SJCRH30 (cell line): Measurements from ENCODE around the gene MMS19. TPM values are rescaled to one million over a fixed set of nuclear protein-coding genes. Genes with fewer than 3 reads are reported as not detected.
"Not testable (repeated sequence)": the region's sequence is repeated elsewhere in the genome, so short reads cannot be mapped to it uniquely, and the experiment has no call there.

Source experiments
- DNase-seq, 2 experiments: peaks; one replicate each; pipeline ENCODE4 v3.0.0-alpha.2; 2015 to 2020
- H3K27ac ChIP-seq: fragments of 250-450 bp; sonication (Bioruptor Pico); 2 replicates; pipeline ENCODE4 v1.5.1; 2020; ENCODE audit warnings: mild to moderate bottlenecking, moderate library complexity
- H3K27me3 ChIP-seq: fragments of 250-450 bp; sonication (Bioruptor Pico); 2 replicates; pipeline ENCODE4 v1.5.1; 2020; ENCODE audit warnings: mild to moderate bottlenecking, moderate library complexity
- H3K36me3 ChIP-seq: fragments of 250-450 bp; sonication (Bioruptor Pico); 2 replicates; pipeline ENCODE4 v1.5.1; 2020; ENCODE audit warnings: mild to moderate bottlenecking, moderate library complexity
- H3K4me1 ChIP-seq: fragments of 250-450 bp; sonication (Bioruptor Pico); 2 replicates; pipeline ENCODE4 v1.5.1; 2020; ENCODE audit warnings: mild to moderate bottlenecking, moderate library complexity
- H3K4me3 ChIP-seq: fragments of 250-450 bp; sonication (Bioruptor Pico); 2 replicates; pipeline ENCODE4 v1.5.1; 2020; ENCODE audit warnings: mild to moderate bottlenecking, moderate library complexity
- H3K9me3 ChIP-seq: fragments of 250-450 bp; sonication (Bioruptor Pico); replicated peaks from 2 replicates; pipeline ENCODE4 v1.5.1; 2020; ENCODE audit warnings: mild to moderate bottlenecking, moderate library complexity
- total RNA-seq: library from RNA; depleted of rRNA; stranded (reverse); fragments of >200 nt; shearing (Covaris generic); gene quantifications from 2 replicates; pipeline ENCODE4 v1.2.3, GENCODE V29; 2014

The MMS19 gene
- total RNA-seq, 1 experiment from 2014 or later = 83.7 TPM

- no peak for DNase-seq
- Histone ChIP-seq H3K27ac (no peak overlapping the region), H3K9me3 (no peaks in the 10 kb centered on the region), H3K27me3 (no peaks in the 10 kb centered on the region), H3K36me3 (peaks cover 61% of the 10 kb centered on the region), H3K4me3 (no peak overlapping the region), H3K4me1 (no peaks in the 10 kb centered on the region)
Measured at GRCh38 chr10:97474918-97475317, 23.3 kb downstream of the MMS19 start.

GRCh38 chr10:97468781-97469180 is 29.4 kb downstream of the MMS19 start:
- H3K27me3 ChIP-seq = not testable (repeated sequence)

GRCh38 chr10:97468162-97468561 is 30.1 kb downstream of the MMS19 start:
- no peak overlapping the region for H3K4me3 ChIP-seq
- H3K9me3 ChIP-seq = no peaks in the 10 kb centered on the region
- no peak overlapping the region for H3K27ac ChIP-seq
- no peaks in the 10 kb centered on the region for H3K27me3 ChIP-seq
- no peak for DNase-seq
- peaks cover 9% of the 10 kb centered on the region for H3K4me1 ChIP-seq
- H3K36me3 ChIP-seq = peaks cover 64% of the 10 kb centered on the region

More at GRCh38 chr10:97468781-97469180, 29.4 kb downstream of the MMS19 start:
- H3K9me3 ChIP-seq, H3K27ac ChIP-seq, H3K4me1 ChIP-seq, H3K4me3 ChIP-seq, DNase-seq: not testable (repeated sequence)
- peaks cover 64% of the 10 kb centered on the region for H3K36me3 ChIP-seq

- Histone ChIP-seq H3K27ac (no peak overlapping the region), H3K9me3 (no peaks in the 10 kb centered on the region), H3K36me3 (peaks cover 77% of the 10 kb centered on the region), H3K4me1 (peaks cover 9% of the 10 kb centered on the region), H3K4me3 (no peak overlapping the region), H3K27me3 (no peaks in the 10 kb centered on the region)
- DNase-seq = no peak
Measured at GRCh38 chr10:97466755-97467154, 31.5 kb downstream of the MMS19 start.

- no peak for DNase-seq
- Histone ChIP-seq H3K9me3 (no peaks in the 10 kb centered on the region), H3K4me3 (no peak overlapping the region), H3K27me3 (no peaks in the 10 kb centered on the region), H3K4me1 (peaks cover 9% of the 10 kb centered on the region), H3K36me3 (peaks cover 79% of the 10 kb centered on the region), H3K27ac (no peak overlapping the region)
Measured at GRCh38 chr10:97465982-97466381, 32.2 kb downstream of the MMS19 start.

- DNase-seq = peak; percentile 53 to 74
- H3K27ac ChIP-seq = peak overlapping the region; percentile 3; the same call in 1 of the 2 replicates
- H3K27me3 ChIP-seq = no peaks in the 10 kb centered on the region
- peaks cover 74% of the 10 kb centered on the region for H3K36me3 ChIP-seq
- H3K9me3 ChIP-seq = no peaks in the 10 kb centered on the region
- peaks cover 9% of the 10 kb centered on the region for H3K4me1 ChIP-seq
- no peak overlapping the region for H3K4me3 ChIP-seq
Measured at GRCh38 chr10:97464226-97464625, 34.0 kb downstream of the MMS19 start.

- peak; percentile 52 to 76 for DNase-seq
- Histone ChIP-seq H3K4me1 (peaks cover 9% of the 10 kb centered on the region), H3K9me3 (no peaks in the 10 kb centered on the region), H3K27me3 (no peaks in the 10 kb centered on the region), H3K36me3 (peaks cover 75% of the 10 kb centered on the region), H3K27ac (peak overlapping the region; percentile 3; the same call in 1 of the 2 replicates), H3K4me3 (no peak overlapping the region)
Measured at GRCh38 chr10:97463363-97464132, 34.7 kb downstream of the MMS19 start.

GRCh38 chr10:97462309-97462708 is 35.9 kb downstream of the MMS19 start:
- DNase-seq = no peak
- H3K4me1 ChIP-seq = peaks cover 9% of the 10 kb centered on the region
- H3K4me3 ChIP-seq = no peak overlapping the region
- no peaks in the 10 kb centered on the region for H3K9me3 ChIP-seq
- H3K27me3 ChIP-seq = no peaks in the 10 kb centered on the region
- peaks cover 76% of the 10 kb centered on the region for H3K36me3 ChIP-seq
- H3K27ac ChIP-seq = no peak overlapping the region

- H3K4me1 ChIP-seq = peaks cover 9% of the 10 kb centered on the region
- no peaks in the 10 kb centered on the region for H3K9me3 ChIP-seq
- H3K4me3 ChIP-seq = no peak overlapping the region
- DNase-seq = no peak
- H3K27ac ChIP-seq = no peak overlapping the region
- no peaks in the 10 kb centered on the region for H3K27me3 ChIP-seq
- peaks cover 79% of the 10 kb centered on the region for H3K36me3 ChIP-seq
Measured at GRCh38 chr10:97459933-97460332, 38.3 kb downstream of the MMS19 start.

GRCh38 chr10:97459111-97459510 is 39.1 kb downstream of the MMS19 start:
- Histone ChIP-seq H3K36me3 (peaks cover 87% of the 10 kb centered on the region), H3K4me1 (peaks cover 5% of the 10 kb centered on the region), H3K4me3 (no peak overlapping the region), H3K27ac (no peak overlapping the region), H3K9me3 (no peaks in the 10 kb centered on the region), H3K27me3 (no peaks in the 10 kb centered on the region)
- DNase-seq = no peak

GRCh38 chr10:97456686-97457065 is 41.5 kb downstream of the MMS19 start:
- Histone ChIP-seq H3K9me3 (no peaks in the 10 kb centered on the region), H3K27ac (no peak overlapping the region), H3K4me3 (no peak overlapping the region), H3K27me3 (no peaks in the 10 kb centered on the region), H3K4me1 (no peaks in the 10 kb centered on the region), H3K36me3 (peaks cover 86% of the 10 kb centered on the region)
- DNase-seq = no peak

- no peak for DNase-seq
- no peak overlapping the region for H3K4me3 ChIP-seq
- H3K36me3 ChIP-seq = peaks cover 83% of the 10 kb centered on the region
- H3K9me3 ChIP-seq = no peaks in the 10 kb centered on the region
- no peaks in the 10 kb centered on the region for H3K27me3 ChIP-seq
- no peaks in the 10 kb centered on the region for H3K4me1 ChIP-seq
- H3K27ac ChIP-seq = no peak overlapping the region
Measured at GRCh38 chr10:97456034-97456685, 42.1 kb downstream of the MMS19 start.

GRCh38 chr10:97454330-97455036 is 43.7 kb downstream of the MMS19 start:
- Histone ChIP-seq H3K4me3 (no peak overlapping the region), H3K9me3 (no peaks in the 10 kb centered on the region), H3K36me3 (peaks cover 77% of the 10 kb centered on the region), H3K27me3 (no peaks in the 10 kb centered on the region), H3K27ac (no peak overlapping the region), H3K4me1 (no peaks in the 10 kb centered on the region)
- peak in 1 of 2 experiments; percentile 41 for DNase-seq

GRCh38 chr10:97452352-97452751 is 45.9 kb downstream of the MMS19 start:
- DNase-seq = no peak
- Histone ChIP-seq H3K9me3 (no peaks in the 10 kb centered on the region), H3K27ac (no peak overlapping the region), H3K27me3 (no peaks in the 10 kb centered on the region), H3K4me3 (no peak overlapping the region), H3K4me1 (no peaks in the 10 kb centered on the region), H3K36me3 (peaks cover 57% of the 10 kb centered on the region)

- H3K9me3 ChIP-seq = no peaks in the 10 kb centered on the region
- no peak for DNase-seq
- no peaks in the 10 kb centered on the region for H3K4me1 ChIP-seq
- H3K4me3 ChIP-seq = no peak overlapping the region
- peaks cover 53% of the 10 kb centered on the region for H3K36me3 ChIP-seq
- no peaks in the 10 kb centered on the region for H3K27me3 ChIP-seq
- H3K27ac ChIP-seq = no peak overlapping the region
Measured at GRCh38 chr10:97451605-97452004, 46.6 kb downstream of the MMS19 start.
